Left lung (tissue), 10 donors: Measurements from ENCODE around the gene TMEM80. TPM values are rescaled to one million over a fixed set of nuclear protein-coding genes. Genes with fewer than 3 reads are reported as not detected.

Source experiments
- ATAC-seq: fragments of 200-7000 bp; cut with Tn5 transposase; one replicate; pipeline ENCODE4 v1.9.1; 2020; ENCODE audit warnings: moderate library complexity
- DNase-seq, 4 donors: peaks; one replicate each; pipeline ENCODE4 v3.0.0-alpha.2; 2013 to 2020
- H3K27ac ChIP-seq, 2 donors: fragments of 200-600 bp; sonication (generic) in 1 of 2; one replicate each; pipeline versions ENCODE4 v1.5.0 to v1.8.0; 2020 to 2021
- H3K27me3 ChIP-seq, 2 donors: fragments of 200-600 bp; sonication (generic) in 1 of 2; one replicate each; pipeline versions ENCODE4 v1.5.0 to v1.8.0; 2020 to 2021
- H3K36me3 ChIP-seq, 2 donors: fragments of 200-600 bp; sonication (generic) in 1 of 2; one replicate each; pipeline versions ENCODE4 v1.5.0 to v1.8.0; 2020 to 2021
- H3K4me1 ChIP-seq, 2 donors: fragments of 200-600 bp; one replicate each; pipeline ENCODE4 v1.8.0; 2021
- H3K4me3 ChIP-seq, 2 donors: fragments of 200-600 bp; sonication (generic) in 1 of 2; one replicate each; pipeline versions ENCODE4 v1.5.0 to v1.8.0; 2020 to 2021; ENCODE audit warnings: mild to moderate bottlenecking in 1 of 2
- H3K9me3 ChIP-seq, 2 donors: fragments of 200-600 bp; sonication (generic) in 1 of 2; one replicate each; pipeline versions ENCODE4 v1.5.0 to v1.8.0; 2020 to 2021
- intact Hi-C, 2 donors: fragments of 100-400 bp; cut with DNase I; formaldehyde crosslinking; loops; one replicate each; pipeline versions ENCODE4 v1.11.2 to v1.14.2; 2022
- polyA plus RNA-seq, 6 donors: library from polyadenylated mRNA; unstranded; fragments of 120-200 nt; gene quantifications; one replicate each; pipeline ENCODE4 v1.2.1, GENCODE V29; 2013; ENCODE audit not compliant: insufficient read length in 6 of 6
- total RNA-seq, 2 donors: library from RNA; stranded (reverse); fragmentation: NEBNext Ultra II Directional; extraction: Animal tissue kit (Norgen Biotek cat#: 25700); gene quantifications; one replicate each; pipeline ENCODE4 v1.2.1, GENCODE V29; 2021
- TF ChIP-seq, protein P1 (sequence below), 2 donors: fragments of 200-600 bp; sonication (generic) in 1 of 2; IDR thresholded peaks; one replicate each; pipeline versions ENCODE4 v1.5.0 to v1.8.0; 2021; ENCODE audit warnings: antibody characterized with exemption in 2 of 2
- donor health status: DM: no; HTN: yes; CAD: no.
- donor health status: DM: no; HTN: no; CAD: no.

The TMEM80 gene
- total and polyA plus RNA-seq, 8 donors: 23.6 to 34.5 (median 30.4) TPM

DNA sequence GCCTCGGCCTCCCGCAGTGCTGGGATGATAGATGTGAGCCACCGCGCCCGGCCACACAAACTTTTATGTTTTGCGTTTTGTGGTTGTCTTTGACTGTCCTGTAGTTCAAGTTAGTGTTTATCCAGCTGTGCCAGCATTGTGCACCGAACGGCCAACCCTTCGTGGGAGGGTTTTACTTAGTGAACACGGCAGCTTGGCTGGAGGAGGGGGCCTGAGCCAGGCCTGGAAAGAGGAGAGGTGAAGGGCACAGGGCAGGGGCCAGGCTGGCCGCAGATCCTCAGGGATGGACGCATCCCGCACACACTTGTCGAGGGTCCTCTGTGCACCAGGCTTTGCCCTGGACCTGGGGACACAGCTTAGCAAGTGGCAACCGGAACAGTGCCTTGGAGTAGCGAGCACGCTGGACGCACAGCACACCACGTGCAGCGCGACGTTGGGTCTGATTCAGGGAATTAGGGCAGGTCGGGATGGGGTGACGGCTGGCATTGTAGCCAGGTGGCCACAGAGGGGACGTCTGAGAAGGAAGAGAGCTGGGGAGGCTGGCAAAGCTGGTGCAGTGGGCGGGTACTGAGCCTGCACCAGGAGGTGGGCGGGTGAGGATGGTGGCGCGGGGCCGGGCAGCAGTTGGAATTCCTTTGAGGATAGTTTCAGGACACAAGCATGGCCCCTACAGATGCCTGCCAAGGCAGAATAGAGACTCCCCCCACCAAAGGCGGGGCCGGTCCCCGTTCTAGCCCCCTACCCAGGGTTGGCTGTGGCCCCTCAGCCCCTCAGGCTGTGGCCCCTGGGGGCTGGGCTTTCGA lies 23.8 kb downstream of the TMEM80 start:
- ATAC-seq: no peak
- TF ChIP-seq, protein P1, sequence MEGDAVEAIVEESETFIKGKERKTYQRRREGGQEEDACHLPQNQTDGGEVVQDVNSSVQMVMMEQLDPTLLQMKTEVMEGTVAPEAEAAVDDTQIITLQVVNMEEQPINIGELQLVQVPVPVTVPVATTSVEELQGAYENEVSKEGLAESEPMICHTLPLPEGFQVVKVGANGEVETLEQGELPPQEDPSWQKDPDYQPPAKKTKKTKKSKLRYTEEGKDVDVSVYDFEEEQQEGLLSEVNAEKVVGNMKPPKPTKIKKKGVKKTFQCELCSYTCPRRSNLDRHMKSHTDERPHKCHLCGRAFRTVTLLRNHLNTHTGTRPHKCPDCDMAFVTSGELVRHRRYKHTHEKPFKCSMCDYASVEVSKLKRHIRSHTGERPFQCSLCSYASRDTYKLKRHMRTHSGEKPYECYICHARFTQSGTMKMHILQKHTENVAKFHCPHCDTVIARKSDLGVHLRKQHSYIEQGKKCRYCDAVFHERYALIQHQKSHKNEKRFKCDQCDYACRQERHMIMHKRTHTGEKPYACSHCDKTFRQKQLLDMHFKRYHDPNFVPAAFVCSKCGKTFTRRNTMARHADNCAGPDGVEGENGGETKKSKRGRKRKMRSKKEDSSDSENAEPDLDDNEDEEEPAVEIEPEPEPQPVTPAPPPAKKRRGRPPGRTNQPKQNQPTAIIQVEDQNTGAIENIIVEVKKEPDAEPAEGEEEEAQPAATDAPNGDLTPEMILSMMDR (IDR thresholded peaks at IDR 0.05): no peak
- Histone ChIP-seq H3K27ac (no peak overlapping the region), H3K4me3 (no peak overlapping the region), H3K27me3 (peaks cover 21 to 60% of the 10 kb centered on the region in 2 donors), H3K36me3 (peaks cover 0 to 10% of the 10 kb centered on the region in 2 donors), H3K4me1 (peaks cover 0 to 28% of the 10 kb centered on the region in 2 donors), H3K9me3 (no peaks in the 10 kb centered on the region)
- intact Hi-C loops: no loop called here
- DNase-seq: no peak

- peak overlapping the region in 1 of 2 donors; percentile 18 for H3K4me3 ChIP-seq
- TF ChIP-seq, protein P1 (IDR thresholded peaks at IDR 0.05): no peak
- no peak for ATAC-seq
- peaks cover 22 to 67% of the 10 kb centered on the region in 2 donors for H3K27me3 ChIP-seq
- intact Hi-C loops: no loop called here
- DNase-seq: no peak
- H3K36me3 ChIP-seq: peaks cover 0 to 12% of the 10 kb centered on the region in 2 donors
- no peak overlapping the region for H3K27ac ChIP-seq
- no peaks in the 10 kb centered on the region for H3K9me3 ChIP-seq
- peaks cover 0 to 28% of the 10 kb centered on the region in 2 donors for H3K4me1 ChIP-seq
These were observed 24.5 kb downstream of the TMEM80 start for GRCh38 chr11:720017-720641.

GRCh38 chr11:720642-721246 lies 25.1 kb downstream of the TMEM80 start:
- Histone ChIP-seq H3K27ac (no peak overlapping the region), H3K9me3 (no peaks in the 10 kb centered on the region), H3K36me3 (peaks cover 0 to 12% of the 10 kb centered on the region in 2 donors), H3K4me1 (peaks cover 0 to 32% of the 10 kb centered on the region in 2 donors), H3K4me3 (peak overlapping the region in 1 of 2 donors; percentile 18), H3K27me3 (peaks cover 28 to 73% of the 10 kb centered on the region in 2 donors)
- ATAC-seq: no peak
- TF ChIP-seq, protein P1 (IDR thresholded peaks at IDR 0.05): no peak
- intact Hi-C loops: no loop called here
- DNase-seq: no peak

GRCh38 chr11:721247-721740 lies 25.7 kb downstream of the TMEM80 start:
- Histone ChIP-seq H3K4me1 (peaks cover 0 to 37% of the 10 kb centered on the region in 2 donors), H3K4me3 (peak overlapping the region in 1 of 2 donors; percentile 18), H3K27me3 (peaks cover 33 to 78% of the 10 kb centered on the region in 2 donors), H3K36me3 (peaks cover 0 to 12% of the 10 kb centered on the region in 2 donors), H3K9me3 (no peaks in the 10 kb centered on the region), H3K27ac (no peak overlapping the region)
- DNase-seq: no peak
- intact Hi-C loops: no loop called here
- TF ChIP-seq, protein P1 (IDR thresholded peaks at IDR 0.05): no peak
- no peak for ATAC-seq
